T47D (cell line): ENCODE results near the gene ZNF692.

ENCODE experiments used
- DNase-seq, 2 experiments: peaks; one replicate each; pipeline versions ENCODE4 v3.0.0 to v3.0.0-alpha.2; 2011 to 2012; ENCODE audit warnings: low read depth in 1 of 2, low spot score in 1 of 2
- JUND ChIP-seq: IDR thresholded peaks from 2 replicates; pipeline ENCODE4 v1.6.1; 2012; ENCODE audit warnings: low read depth
- in situ Hi-C: cut with HindIII; loops from 2 replicates; pipeline ENCODE4 v1.10.0; 2016; ENCODE audit warnings: low sequenced_read_pairs, low pct_unique_long_range_greater_than_20kb

The ZNF692 gene

GRCh38 chr1:248862998-248863881 lies 4.4 kb upstream of the ZNF692 start:
- DNase-seq: peak; percentile 61 to 63
- TF ChIP-seq JUND: no peak

GRCh38 chr1:248862695-248862997 lies 3.8 kb upstream of the ZNF692 start:
- TF ChIP-seq JUND: no peak
- DNase-seq: no peak

More at GRCh38 chr1:248862998-248863881, 4.4 kb upstream of the ZNF692 start:
- in situ Hi-C loops: no loop called here

GRCh38 chr1:248861616-248862015 lies 2.7 kb upstream of the ZNF692 start:
- in situ Hi-C loops: no loop called here
- TF ChIP-seq JUND: no peak
- no peak for DNase-seq

More at GRCh38 chr1:248862695-248862997, 3.8 kb upstream of the ZNF692 start:
- in situ Hi-C loops: no loop called here

GRCh38 chr1:248860007-248860406 lies 1.1 kb upstream of the ZNF692 start:
- in situ Hi-C loops: no loop called here
- no peak for TF ChIP-seq JUND
- no peak for DNase-seq

GRCh38 chr1:248858096-248858890 lies 592 bp downstream of the ZNF692 start:
- no peak for TF ChIP-seq JUND
- DNase-seq: peak; percentile 66 to 90

GRCh38 chr1:248857749-248858095 lies 1.2 kb downstream of the ZNF692 start:
- TF ChIP-seq JUND: no peak
- no peak for DNase-seq
- in situ Hi-C loops: no loop called here

More at GRCh38 chr1:248858096-248858890, 592 bp downstream of the ZNF692 start:
- in situ Hi-C loops: no loop called here

- TF ChIP-seq JUND: no peak
- no peak for DNase-seq
- in situ Hi-C loops: no loop called here
These were observed 1.7 kb downstream of the ZNF692 start for GRCh38 chr1:248857201-248857600.

- in situ Hi-C loops: no loop called here
- no peak for DNase-seq
- TF ChIP-seq JUND: no peak
These were observed 2.7 kb downstream of the ZNF692 start for GRCh38 chr1:248856176-248856575.

GRCh38 chr1:248855580-248855979 lies 3.3 kb downstream of the ZNF692 start:
- in situ Hi-C loops: no loop called here
- TF ChIP-seq JUND: no peak
- DNase-seq: no peak

- in situ Hi-C loops: no loop called here
- TF ChIP-seq JUND: no peak
These were observed 5.1 kb downstream of the ZNF692 start for GRCh38 chr1:248853663-248854375.

GRCh38 chr1:248852481-248853405 lies 6.1 kb downstream of the ZNF692 start:
- in situ Hi-C loops: no loop called here
- no peak for TF ChIP-seq JUND
- DNase-seq: no peak

More at GRCh38 chr1:248853663-248854375, 5.1 kb downstream of the ZNF692 start:
- no peak for DNase-seq

GRCh38 chr1:248851390-248851789 lies 7.5 kb downstream of the ZNF692 start:
- no peak for DNase-seq
- in situ Hi-C loops: no loop called here
- TF ChIP-seq JUND: no peak
